Stimulated activated naive CD8-positive, alpha-beta T cell treated with anti-CD3 and anti-CD28 coated beads, Interleukin-15, Interleukin-2, amounts not matched to agents 100 ng/mL and 50 ng/mL, for 24 hours (primary cell): ENCODE results near the gene SCAMP4.
A peak's percentile ranks its signal among the peaks of the same experiment; 100 is the strongest.
"Not testable (repeated sequence)": the region's sequence is repeated elsewhere in the genome, so short reads cannot be mapped to it uniquely, and the experiment has no call there.

Experiments
- H3K27ac Mint-ChIP-seq: one replicate; pipeline ENCODE4 v1.8.0; 2021; ENCODE audit warnings: mild to moderate bottlenecking, mixed read lengths
- H3K27me3 Mint-ChIP-seq: one replicate; pipeline ENCODE4 v1.8.0; 2021; ENCODE audit warnings: mixed read lengths
- H3K36me3 Mint-ChIP-seq: one replicate; pipeline ENCODE4 v1.8.0; 2021; ENCODE audit warnings: low read depth, mixed read lengths
- H3K4me1 Mint-ChIP-seq: one replicate; pipeline ENCODE4 v1.8.0; 2021; ENCODE audit warnings: low read depth, mixed read lengths
- H3K4me3 Mint-ChIP-seq: one replicate; pipeline ENCODE4 v1.8.0; 2021; ENCODE audit warnings: mild to moderate bottlenecking, mixed read lengths
- H3K9me3 Mint-ChIP-seq: one replicate; pipeline ENCODE4 v1.8.0; 2021; ENCODE audit warnings: mixed read lengths

The SCAMP4 gene

GRCh38 chr19:1875646-1876495 is 29.3 kb upstream of the SCAMP4 start:
- Mint-ChIP-seq H3K4me3 (peak overlapping the region; percentile 99), H3K4me1 (peaks cover 32% of the 10 kb centered on the region), H3K27me3 (no peaks in the 10 kb centered on the region), H3K9me3 (no peaks in the 10 kb centered on the region), H3K36me3 (peaks cover 19% of the 10 kb centered on the region), H3K27ac (peak overlapping the region; percentile 95)

DNA sequence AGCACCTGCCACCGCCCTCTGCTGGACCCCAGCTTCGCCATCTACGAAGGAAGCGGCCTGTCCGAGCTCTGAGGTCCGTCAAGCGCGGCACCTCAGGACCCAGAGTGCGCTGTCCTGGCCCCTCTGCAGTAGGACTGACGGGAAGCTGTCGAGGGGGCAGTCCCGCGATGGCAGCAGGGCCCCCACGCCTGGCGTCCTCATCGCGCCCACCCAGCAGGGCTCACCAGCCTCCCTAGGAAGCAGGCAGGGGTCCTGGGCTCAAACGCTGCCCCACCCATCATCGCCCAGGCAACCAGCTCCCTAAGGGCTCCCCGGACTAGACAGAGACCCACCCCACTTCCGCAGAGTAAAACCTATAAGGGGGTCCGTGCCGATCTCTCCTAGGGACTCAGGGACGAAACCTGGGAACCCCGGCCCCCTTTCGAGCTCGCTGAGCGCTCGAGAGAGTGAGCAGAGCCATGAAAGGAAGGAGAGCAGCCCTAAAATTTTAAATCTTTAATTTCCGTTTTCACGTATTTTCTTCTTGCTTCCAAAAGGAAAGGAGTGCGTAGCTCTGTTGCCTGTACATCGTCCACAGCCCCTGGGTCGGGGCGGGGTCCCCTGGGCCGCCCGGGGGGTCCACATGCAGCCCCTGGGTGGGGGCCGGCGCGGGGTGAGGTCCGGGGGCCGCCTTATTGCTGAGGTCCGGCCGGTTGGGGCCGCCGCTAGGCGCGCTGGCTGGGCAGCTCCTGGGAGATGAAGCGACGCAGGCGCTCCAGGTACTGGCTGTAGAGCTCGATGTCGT is 28.5 kb upstream of the SCAMP4 start:
- not testable (repeated sequence) for H3K9me3 Mint-ChIP-seq, H3K27me3 Mint-ChIP-seq
- Mint-ChIP-seq H3K4me1 (peaks cover 32% of the 10 kb centered on the region), H3K27ac (peak overlapping the region; percentile 89), H3K4me3 (peak overlapping the region; percentile 99), H3K36me3 (peaks cover 19% of the 10 kb centered on the region)

GRCh38 chr19:1877280-1877660 is 27.9 kb upstream of the SCAMP4 start:
- not testable (repeated sequence) for H3K9me3 Mint-ChIP-seq

DNA sequence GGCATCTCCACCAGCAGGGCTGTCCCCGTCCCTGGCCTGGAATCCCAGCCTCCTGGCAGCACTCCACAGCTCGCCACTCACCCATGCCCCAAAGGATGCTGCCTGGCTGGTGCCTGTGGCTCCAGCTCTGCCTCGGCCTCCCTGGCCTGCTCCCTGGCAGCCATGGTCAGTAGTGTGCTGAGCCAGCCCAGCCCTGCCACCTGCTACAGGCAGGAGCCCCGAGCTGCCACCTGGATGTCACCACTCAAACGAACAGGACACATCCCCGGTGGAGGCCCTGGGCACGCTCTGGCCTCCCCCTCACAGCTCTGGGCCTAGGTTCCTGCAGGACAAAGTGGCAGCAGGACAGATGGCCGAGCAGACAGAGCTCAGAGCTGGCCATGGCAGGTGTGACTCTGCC is 26.6 kb upstream of the SCAMP4 start:
- peaks cover 28% of the 10 kb centered on the region for H3K36me3 Mint-ChIP-seq
- not testable (repeated sequence) for H3K9me3 Mint-ChIP-seq, H3K27me3 Mint-ChIP-seq, H3K27ac Mint-ChIP-seq, H3K4me3 Mint-ChIP-seq
- peaks cover 45% of the 10 kb centered on the region for H3K4me1 Mint-ChIP-seq

More at GRCh38 chr19:1877280-1877660, 27.9 kb upstream of the SCAMP4 start:
- H3K27ac Mint-ChIP-seq, H3K4me3 Mint-ChIP-seq, H3K27me3 Mint-ChIP-seq: not testable (repeated sequence)
- Mint-ChIP-seq H3K4me1 (peaks cover 36% of the 10 kb centered on the region), H3K36me3 (peaks cover 19% of the 10 kb centered on the region)

- not testable (repeated sequence) for H3K4me3 Mint-ChIP-seq
- H3K36me3 Mint-ChIP-seq: peaks cover 27% of the 10 kb centered on the region
Observed at GRCh38 chr19:1879982-1880381, 25.2 kb upstream of the SCAMP4 start.

GRCh38 chr19:1880611-1881392 is 24.4 kb upstream of the SCAMP4 start:
- peaks cover 20% of the 10 kb centered on the region for H3K36me3 Mint-ChIP-seq

More at GRCh38 chr19:1879982-1880381, 25.2 kb upstream of the SCAMP4 start:
- not testable (repeated sequence) for H3K27me3 Mint-ChIP-seq, H3K9me3 Mint-ChIP-seq, H3K27ac Mint-ChIP-seq
- peaks cover 42% of the 10 kb centered on the region for H3K4me1 Mint-ChIP-seq

GRCh38 chr19:1881393-1882088 is 23.7 kb upstream of the SCAMP4 start:
- Mint-ChIP-seq H3K4me1 (peaks cover 36% of the 10 kb centered on the region), H3K36me3 (peaks cover 20% of the 10 kb centered on the region), H3K27ac (peak overlapping the region; percentile 87), H3K4me3 (peak overlapping the region; percentile 99)
- not testable (repeated sequence) for H3K27me3 Mint-ChIP-seq, H3K9me3 Mint-ChIP-seq

More at GRCh38 chr19:1880611-1881392, 24.4 kb upstream of the SCAMP4 start:
- H3K27me3 Mint-ChIP-seq: no peaks in the 10 kb centered on the region
- peak overlapping the region; percentile 26 for H3K27ac Mint-ChIP-seq
- H3K4me1 Mint-ChIP-seq: peaks cover 42% of the 10 kb centered on the region
- no peaks in the 10 kb centered on the region for H3K9me3 Mint-ChIP-seq
- H3K4me3 Mint-ChIP-seq: peak overlapping the region; percentile 54

DNA sequence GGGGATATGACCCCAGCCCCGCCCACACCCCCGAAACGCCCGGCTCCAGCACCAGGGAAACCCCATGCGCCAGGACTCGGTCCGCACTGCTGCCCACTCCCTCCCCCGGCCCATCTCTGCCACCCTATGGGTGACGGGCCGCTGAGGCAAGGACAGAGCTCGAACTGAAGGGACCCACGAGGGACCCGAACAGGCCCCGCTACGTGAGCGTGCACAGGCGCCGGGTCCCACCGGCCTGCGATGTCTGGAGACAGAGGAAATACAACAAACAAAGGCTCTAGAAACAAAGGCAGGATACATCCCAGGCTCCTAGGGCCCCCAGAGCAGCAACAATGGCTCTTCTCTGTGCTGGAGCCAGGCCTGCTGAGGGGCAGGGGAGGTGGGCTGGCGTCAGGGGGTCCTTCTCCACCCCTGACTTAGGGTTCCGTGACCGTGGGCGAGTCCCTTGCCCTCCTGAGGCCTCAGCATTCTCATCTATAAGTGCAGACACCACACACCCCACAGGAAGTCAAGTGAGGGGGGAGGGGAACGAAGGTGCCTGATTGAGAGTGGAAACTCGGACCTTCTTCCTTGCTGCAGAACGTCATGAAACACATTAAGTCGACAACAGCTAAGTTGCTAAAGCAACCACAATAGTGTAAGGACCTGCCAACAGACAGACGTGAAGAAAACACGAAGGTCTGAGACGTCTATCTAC is 23.0 kb upstream of the SCAMP4 start:
- peak overlapping the region; percentile 99 for H3K4me3 Mint-ChIP-seq
- peaks cover 32% of the 10 kb centered on the region for H3K4me1 Mint-ChIP-seq
- H3K36me3 Mint-ChIP-seq: peaks cover 20% of the 10 kb centered on the region
- H3K27ac Mint-ChIP-seq: peak overlapping the region; percentile 87
- no peaks in the 10 kb centered on the region for H3K9me3 Mint-ChIP-seq
- no peaks in the 10 kb centered on the region for H3K27me3 Mint-ChIP-seq

GRCh38 chr19:1882786-1883692 is 22.2 kb upstream of the SCAMP4 start:
- no peaks in the 10 kb centered on the region for H3K27me3 Mint-ChIP-seq
- peak overlapping the region; percentile 87 for H3K27ac Mint-ChIP-seq
- peaks cover 20% of the 10 kb centered on the region for H3K36me3 Mint-ChIP-seq
- H3K4me1 Mint-ChIP-seq: peaks cover 32% of the 10 kb centered on the region
- peak overlapping the region; percentile 99 for H3K4me3 Mint-ChIP-seq
- H3K9me3 Mint-ChIP-seq: no peaks in the 10 kb centered on the region

DNA sequence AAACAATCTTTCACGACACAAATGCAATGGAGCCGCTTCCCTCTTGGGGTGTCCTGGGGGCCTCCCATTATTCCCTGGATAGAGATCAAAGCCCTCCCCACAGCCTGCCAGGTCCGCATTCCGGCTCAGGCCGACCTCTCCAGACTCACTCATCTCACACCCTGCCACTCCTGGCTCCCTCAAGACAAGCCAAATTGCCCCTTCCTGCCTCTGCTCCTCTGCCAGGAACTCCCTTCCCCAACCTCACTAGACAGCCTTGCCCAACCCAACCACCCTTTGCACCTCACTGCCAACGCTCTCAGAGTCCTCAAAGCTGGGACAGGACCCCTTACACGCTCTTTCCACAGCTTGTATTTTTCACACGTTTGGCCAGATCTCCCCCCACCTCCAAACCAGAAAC is 21.4 kb upstream of the SCAMP4 start:
- H3K4me3 Mint-ChIP-seq: peak overlapping the region; percentile 99
- H3K9me3 Mint-ChIP-seq: no peaks in the 10 kb centered on the region
- H3K27ac Mint-ChIP-seq: peak overlapping the region; percentile 87
- H3K27me3 Mint-ChIP-seq: no peaks in the 10 kb centered on the region
- peaks cover 20% of the 10 kb centered on the region for H3K36me3 Mint-ChIP-seq
- H3K4me1 Mint-ChIP-seq: peaks cover 32% of the 10 kb centered on the region

DNA sequence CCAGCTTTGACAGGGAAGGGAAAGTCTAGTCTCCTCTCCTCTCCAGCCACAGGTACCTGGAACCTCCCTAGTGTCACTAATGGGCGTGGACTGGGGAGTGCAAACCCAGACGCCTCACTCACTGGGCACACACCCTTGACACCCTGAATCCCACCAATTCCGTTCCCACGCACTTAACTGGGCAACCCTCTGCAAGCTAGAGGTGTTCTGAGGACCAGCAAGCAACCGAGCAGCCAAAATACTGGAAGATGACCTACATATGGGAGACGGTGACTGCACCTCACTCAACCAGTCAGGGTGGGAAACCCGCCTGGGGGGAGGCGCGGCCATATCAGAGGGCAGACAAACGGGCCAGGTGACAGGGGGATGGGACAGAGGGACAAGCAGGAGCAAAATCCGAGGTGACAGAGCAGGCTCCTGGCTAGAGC is 20.9 kb upstream of the SCAMP4 start:
- peak overlapping the region; percentile 87 for H3K27ac Mint-ChIP-seq
- H3K4me1 Mint-ChIP-seq: peaks cover 32% of the 10 kb centered on the region
- H3K36me3 Mint-ChIP-seq: peaks cover 20% of the 10 kb centered on the region
- H3K27me3 Mint-ChIP-seq: no peaks in the 10 kb centered on the region
- H3K4me3 Mint-ChIP-seq: peak overlapping the region; percentile 99
- H3K9me3 Mint-ChIP-seq: no peaks in the 10 kb centered on the region

DNA sequence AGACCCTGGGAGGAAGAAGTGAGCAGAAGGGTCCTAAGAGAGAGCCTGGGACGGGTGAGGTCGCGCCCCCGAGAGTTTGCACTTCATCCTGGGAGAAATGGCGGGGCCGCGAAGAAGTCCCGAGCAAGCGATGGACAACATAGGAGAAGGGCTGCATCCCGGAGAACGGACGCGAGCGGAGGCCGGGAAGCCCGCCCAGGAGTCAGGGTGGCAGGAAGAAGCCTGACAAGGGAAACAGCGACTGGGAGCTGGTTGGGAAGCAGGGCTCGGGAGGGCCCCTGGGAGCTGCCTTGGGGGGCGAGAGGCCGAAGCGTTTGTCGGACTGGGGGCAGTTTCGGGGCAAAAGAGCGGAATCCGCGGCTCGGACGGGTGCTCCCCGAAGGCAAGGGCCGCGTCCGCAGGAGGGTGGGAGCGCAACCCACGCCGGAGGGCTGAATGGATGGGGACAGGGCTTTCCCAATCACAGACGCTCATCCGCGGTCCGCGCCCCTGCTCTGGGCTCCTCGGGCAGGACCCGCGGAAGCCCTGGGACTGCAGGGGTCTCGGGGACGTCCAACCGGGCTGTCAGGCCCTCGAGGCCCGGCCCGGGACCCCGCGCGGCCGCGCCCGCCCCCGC is 20.4 kb upstream of the SCAMP4 start:
- Mint-ChIP-seq H3K36me3 (peaks cover 20% of the 10 kb centered on the region), H3K27me3 (no peaks in the 10 kb centered on the region), H3K4me1 (peaks cover 32% of the 10 kb centered on the region), H3K9me3 (no peaks in the 10 kb centered on the region), H3K4me3 (peak overlapping the region; percentile 99), H3K27ac (peak overlapping the region; percentile 87)
